ENCODE results near the gene GAB3.
"Not testable (repeated sequence)": the region's sequence is repeated elsewhere in the genome, so short reads cannot be mapped to it uniquely, and the experiment has no call there.

Gene GAB3

GRCh38 chrX:154653413-154653812 is 97.5 kb downstream of the GAB3 start, which contains the start of gene CTAG2:
TSS of gene CTAG2 (minus strand) at chrX:154653579. CDS start at chrX:154653515, 64 bp downstream.
- not testable (repeated sequence) for DNase-seq

DNA sequence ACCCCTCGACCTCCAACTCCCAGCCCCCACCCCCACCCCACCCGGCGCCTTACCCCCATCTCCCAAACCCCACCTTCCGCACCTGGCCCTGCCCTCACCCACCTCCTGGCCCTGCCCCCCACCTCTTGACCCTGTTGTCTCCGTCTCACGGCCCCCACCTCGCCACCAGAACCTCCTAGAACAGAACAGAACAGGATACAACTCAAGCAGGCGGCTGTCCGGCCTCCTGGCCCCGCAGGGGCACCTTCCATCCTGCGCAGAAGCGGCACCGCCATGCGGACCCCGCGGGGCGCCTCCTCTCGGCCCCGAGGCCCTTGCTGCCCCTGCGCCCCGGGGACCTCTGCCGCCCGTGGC is 97.9 kb downstream of the GAB3 start:
- no peak for DNase-seq

- no peak for DNase-seq
Measured at GRCh38 chrX:154652311-154653047, 98.4 kb downstream of the GAB3 start.

DNA sequence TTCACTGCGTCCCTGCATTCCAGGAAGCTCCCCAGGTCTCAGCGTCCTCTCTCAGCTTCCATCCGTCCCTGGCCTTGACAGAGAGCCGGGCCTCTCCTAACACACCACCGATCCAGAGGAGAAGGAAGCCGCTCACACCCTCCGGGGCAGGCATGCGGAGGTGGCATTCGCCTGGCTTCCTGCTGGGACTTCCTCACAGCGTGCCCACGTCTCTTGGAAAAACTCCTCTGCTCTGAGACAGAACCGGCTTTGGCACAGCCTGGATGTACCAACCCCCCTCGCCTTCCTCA is 100.7 kb downstream of the GAB3 start:
- DNase-seq = no peak

GRCh38 chrX:154649503-154650220 is 101.2 kb downstream of the GAB3 start:
- DNase-seq = no peak

- DNase-seq = no peak
Measured at GRCh38 chrX:154648931-154649330, 101.9 kb downstream of the GAB3 start.

DNA sequence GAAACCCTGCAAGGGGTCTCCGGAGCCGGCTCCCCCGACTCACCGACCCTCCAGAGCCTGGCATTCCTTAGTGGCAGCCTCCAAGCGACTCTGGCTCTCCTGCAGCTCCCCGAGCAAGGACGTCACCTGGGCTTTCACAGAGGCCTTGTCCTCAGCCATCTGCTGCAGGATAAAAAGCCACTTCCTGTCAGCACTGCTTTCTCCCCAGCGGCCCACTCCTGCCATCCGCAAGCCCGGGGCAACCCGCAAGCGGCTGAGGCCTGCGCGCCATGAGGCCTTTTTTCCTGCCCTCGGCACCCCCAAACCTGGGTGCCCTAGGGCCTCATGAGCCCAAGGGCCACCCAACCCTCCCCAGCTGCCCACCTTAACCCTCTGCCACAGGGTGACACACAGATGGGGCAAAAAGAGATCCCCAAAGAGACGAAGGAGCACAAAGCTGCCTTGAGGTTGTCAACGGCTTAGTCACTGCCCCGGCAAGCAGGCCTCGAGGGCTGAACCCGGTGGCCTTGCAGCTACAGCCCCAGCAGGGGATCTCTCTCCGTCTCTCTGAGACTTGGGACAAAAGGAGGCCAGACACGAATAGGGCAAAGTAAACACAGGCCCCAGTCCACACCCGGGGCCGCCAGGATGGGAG is 105.0 kb downstream of the GAB3 start:
- DNase-seq = not testable (repeated sequence)

- DNase-seq = not testable (repeated sequence)
Measured at GRCh38 chrX:154643708-154644107, 107.2 kb downstream of the GAB3 start.

- DNase-seq = not testable (repeated sequence)
Measured at GRCh38 chrX:154641740-154642139, 109.1 kb downstream of the GAB3 start.

DNA sequence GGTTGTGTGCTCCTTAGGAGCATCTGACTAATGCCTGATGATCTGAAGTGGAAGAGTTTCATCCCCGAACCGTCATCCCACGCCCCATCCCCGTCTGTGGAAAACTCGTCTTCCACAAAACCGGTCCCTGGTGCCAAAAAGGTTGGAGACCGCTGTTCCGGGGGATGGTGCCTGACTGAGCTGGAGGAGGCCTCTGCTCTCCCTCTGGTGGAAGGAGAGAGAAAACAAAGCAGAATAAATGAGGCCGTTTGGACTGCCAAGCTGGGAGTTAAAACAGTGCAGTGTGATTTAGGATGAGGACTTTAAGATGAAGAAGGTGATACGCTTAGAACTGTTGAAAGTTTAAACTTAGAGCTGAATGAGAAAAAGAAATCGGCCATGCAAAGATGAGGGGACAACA is 117.2 kb downstream of the GAB3 start:
- DNase-seq = not testable (repeated sequence)

GRCh38 chrX:154630949-154631348 is 119.9 kb downstream of the GAB3 start:
- not testable (repeated sequence) for DNase-seq

- not testable (repeated sequence) for DNase-seq
Measured at GRCh38 chrX:154628960-154629359, 121.9 kb downstream of the GAB3 start.
